ENCODE data around the gene MCM3.

Gene MCM3

DNA sequence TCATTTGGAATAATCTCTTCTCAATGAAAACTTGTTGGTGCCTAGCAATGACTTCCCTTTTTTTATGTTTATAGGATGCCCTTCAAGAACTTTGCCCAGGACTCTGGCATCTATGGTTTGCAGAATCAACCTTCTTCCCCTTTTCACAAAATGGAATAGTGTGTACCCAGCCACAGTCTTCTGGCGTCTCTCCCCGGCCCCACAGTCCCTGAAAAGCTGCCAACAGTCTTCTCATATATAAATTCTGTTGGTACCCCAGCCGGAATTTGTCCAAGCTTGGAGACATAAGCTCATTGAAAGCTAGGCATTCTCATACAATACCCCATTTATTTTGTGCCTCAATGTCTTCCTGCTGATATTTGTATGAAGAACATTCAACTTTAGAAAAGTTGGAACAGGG lies 26.4 kb upstream of the MCM3 start:
- TF ChIP-seq POLR2A (IDR thresholded peaks at IDR 0.05; ENCODE audit: low read depth, low read length) = no peak
- no peak for DNase-seq (ENCODE audit: insufficient read length, low spot score)
- no peak for FAIRE-seq

DNA sequence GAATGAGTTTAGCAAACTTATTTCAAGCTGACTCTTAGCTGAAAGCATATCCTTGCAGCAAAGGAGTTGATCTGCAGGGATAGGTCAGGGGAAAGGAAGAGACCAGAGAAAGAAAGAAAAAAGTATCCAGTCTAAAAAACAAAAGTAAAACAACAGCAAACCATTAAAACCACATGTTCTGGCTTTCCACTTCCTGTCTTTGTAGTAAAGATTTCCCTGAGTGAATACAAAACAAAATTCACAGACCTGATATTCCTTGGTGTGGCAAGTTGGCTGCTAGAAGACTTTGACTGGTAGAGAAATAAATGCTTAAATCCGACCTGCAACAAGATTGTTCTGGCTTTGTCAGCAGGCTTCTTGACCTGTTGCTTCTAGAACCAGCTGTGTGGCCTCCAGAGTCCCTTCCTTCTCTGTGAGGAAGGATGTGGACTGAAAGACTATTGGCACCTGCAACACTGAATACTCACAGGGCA lies 23.4 kb upstream of the MCM3 start:
- FAIRE-seq = no peak
- DNase-seq (ENCODE audit: insufficient read length, low spot score) = no peak
- no peak for TF ChIP-seq POLR2A (IDR thresholded peaks at IDR 0.05; ENCODE audit: low read depth, low read length)

DNA sequence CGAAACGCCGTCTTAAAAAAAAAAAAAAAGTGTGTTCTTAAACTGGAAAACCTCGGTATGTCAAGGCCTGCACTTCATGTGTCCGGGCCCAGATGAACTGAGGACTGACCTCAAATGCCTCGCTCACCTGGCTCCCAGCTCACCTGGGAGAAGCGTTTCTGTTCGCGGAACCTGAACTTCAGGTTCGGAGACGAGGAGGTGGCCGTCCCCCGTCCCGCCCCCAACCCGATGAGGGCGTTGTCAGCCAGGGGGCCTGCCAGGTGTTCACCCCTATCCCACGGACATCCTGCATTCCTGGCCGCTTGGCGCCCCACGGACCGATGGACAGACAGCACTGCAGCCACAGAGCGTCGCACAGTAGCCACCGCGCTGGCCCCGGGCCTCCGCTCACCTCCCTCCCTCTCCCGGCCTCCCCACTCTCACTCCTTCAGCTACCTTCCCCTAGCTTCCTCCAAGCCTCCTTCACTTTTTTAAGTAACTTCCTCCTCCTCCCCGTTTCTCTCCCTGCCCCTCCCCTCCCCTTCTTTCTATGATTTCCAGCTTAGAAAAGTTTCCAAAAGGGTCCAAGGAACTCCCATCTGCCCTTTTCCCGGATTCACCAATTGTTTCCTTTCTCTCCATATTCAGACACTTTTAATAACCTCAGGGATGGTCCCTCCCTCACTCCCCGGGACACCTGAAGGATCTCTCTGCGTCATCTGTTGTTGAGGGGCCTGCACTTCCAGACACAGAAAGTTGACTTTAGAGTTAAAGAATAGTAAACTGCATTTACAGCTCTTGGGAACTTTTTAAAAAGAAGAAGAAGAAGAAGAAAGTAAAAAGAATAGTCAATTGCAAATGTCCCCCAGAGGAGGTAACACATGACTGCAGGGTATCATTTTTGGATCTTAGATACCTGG lies 22.7 kb upstream of the MCM3 start:
- no peak for FAIRE-seq

DNA sequence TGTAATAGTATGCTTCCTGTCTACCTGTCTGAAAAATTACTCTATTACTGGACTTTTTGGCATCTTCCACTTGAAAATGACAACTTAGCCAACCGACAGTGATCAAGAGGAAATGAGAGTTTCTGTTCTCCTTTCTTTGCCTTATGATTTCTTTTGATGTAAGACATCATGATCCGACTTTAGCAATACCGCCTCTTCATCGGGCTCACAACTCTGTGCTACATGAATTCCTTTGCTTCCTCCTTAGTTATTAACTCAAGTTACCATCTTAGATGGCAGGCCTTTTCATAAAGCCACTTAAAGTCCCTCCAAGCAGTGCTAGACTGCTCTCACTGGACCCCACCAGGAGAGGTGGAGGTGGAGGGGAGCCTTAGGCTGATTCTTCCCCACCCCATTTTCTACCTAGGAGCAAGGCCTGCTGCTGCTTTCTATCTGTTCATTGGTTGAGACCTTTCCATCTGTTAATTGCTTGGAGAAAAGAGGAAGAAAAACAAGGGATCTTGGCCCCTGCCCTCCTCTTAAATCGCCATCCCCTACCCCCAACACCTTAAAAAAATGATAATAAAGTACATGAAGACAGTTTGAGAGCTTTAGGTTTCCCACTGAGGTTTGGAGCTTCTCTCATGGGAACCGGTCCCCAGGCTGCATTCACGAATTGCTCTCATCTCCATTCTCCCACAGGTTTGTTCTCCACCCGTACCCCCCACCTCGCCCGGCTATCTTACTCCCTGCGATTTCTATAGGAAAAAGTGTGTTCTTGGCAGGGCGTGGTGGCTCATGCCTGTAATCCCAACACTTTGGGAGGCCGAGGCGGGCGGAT lies 21.6 kb upstream of the MCM3 start:
- no peak for DNase-seq (ENCODE audit: insufficient read length, low spot score)
- FAIRE-seq = no peak
- TF ChIP-seq POLR2A (IDR thresholded peaks at IDR 0.05; ENCODE audit: low read depth, low read length) = no peak

More for the DNA sequence above, 22.7 kb upstream of the MCM3 start:
- no peak for TF ChIP-seq POLR2A (IDR thresholded peaks at IDR 0.05; ENCODE audit: low read depth, low read length)
- no peak for DNase-seq (ENCODE audit: insufficient read length, low spot score)

DNA sequence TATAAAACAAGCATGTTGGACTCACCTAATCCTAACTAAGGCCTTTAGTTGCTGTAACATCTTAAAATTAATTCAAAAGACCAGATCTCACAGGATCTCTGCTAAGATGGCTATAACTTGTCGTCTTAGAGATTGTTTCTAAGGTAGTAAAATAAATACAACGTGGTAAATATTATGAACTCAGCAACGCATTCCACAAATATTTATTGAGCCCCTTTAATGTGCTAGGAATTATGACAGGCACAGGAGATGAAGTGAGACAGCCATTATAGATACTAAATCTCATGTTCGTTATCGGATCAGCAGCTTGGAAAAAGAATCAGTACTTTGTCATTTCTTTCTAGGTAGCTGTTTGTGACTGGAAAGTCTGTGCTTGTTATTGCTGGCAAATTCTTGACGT lies 20.9 kb upstream of the MCM3 start:
- TF ChIP-seq POLR2A (IDR thresholded peaks at IDR 0.05; ENCODE audit: low read depth, low read length) = no peak
- DNase-seq (ENCODE audit: insufficient read length, low spot score) (no peak), FAIRE-seq (no peak)

DNA sequence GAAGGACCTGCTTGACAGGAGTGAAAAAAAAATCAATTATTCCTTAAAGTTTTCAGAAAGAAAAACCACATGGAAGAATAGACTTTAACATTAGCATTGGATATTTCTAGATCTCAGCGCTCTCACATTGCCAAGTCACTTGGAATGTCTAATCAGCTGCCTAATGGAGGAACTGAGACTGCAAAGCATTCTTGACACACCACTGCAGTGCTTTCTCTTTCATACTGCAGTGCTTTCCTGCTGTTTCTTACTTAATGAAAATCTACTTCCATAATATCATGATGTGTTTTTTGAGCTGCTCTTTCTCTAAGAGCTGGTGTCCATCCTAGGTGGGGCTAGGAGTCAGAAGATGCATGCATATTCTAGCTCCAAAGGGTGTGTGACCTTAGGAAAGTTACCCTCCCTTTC lies 20.4 kb upstream of the MCM3 start:
- FAIRE-seq = no peak
- no peak for TF ChIP-seq POLR2A (IDR thresholded peaks at IDR 0.05; ENCODE audit: low read depth, low read length)

DNA sequence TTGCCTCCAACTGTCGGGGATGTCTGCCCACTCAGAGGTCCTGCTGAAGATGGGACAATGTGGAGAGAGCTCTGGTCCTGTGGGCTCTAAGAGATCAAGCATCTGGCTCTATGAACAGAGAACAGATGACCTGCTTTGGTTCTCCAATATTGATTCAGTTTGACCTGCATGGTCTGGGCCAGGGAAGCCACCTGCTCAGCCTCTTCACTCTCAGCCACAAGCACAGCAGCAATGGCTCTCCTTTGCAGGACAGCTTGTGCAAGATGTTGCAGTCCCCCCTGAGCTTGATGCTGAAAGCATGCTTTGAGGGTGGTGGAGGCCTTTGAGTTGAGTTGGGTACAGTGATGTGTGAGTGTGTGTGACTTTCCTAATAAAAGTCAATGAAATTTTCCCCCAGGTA lies 18.6 kb upstream of the MCM3 start:
- FAIRE-seq (no peak), DNase-seq (ENCODE audit: insufficient read length, low spot score) (no peak)
- TF ChIP-seq POLR2A (IDR thresholded peaks at IDR 0.05; ENCODE audit: low read depth, low read length) = no peak

More for the DNA sequence above, 20.4 kb upstream of the MCM3 start:
- DNase-seq (ENCODE audit: insufficient read length, low spot score) = no peak

DNA sequence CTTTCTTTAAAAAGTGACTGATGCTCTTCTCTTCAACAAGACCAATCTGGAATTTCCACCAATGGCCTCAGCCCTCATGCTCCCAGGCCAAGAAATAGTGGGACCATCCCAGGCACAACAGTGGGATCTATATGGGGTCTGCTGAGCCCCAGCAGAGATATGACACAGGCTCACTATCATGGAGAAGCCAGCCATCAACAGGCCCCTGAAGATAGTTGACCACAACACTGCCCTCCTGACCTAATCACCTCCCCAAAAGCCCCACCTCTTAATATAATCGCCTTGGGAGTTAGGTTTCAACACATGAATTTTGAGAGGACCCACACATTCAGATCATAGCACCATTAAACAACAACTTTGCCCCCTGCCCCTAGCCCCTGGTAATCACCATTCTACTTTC lies 16.8 kb upstream of the MCM3 start:
- no peak for TF ChIP-seq POLR2A (IDR thresholded peaks at IDR 0.05; ENCODE audit: low read depth, low read length)
- FAIRE-seq (no peak), DNase-seq (ENCODE audit: insufficient read length, low spot score) (no peak)

DNA sequence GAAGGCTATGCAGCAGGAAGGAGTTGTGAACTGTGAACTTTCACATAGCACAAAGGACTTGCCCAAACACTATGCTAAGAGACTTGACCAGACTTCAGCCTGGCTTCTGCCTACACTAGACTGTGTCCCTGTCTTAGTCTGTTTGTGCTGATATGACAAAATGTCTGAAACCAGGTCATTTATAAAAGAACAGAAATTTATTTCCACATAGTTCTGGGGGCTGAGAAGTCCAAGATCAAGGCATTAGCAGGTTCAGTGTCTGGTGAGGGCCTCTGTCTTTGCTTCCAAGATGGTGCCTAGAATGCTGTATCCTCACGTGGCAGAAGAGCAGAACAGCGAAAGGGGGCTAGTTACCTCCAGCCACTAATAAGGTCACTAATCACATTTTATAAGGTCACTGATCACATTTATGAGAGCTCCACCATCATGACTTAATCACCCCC lies 16.0 kb upstream of the MCM3 start:
- no peak for TF ChIP-seq POLR2A (IDR thresholded peaks at IDR 0.05; ENCODE audit: low read depth, low read length)
- FAIRE-seq = no peak
- no peak for DNase-seq (ENCODE audit: insufficient read length, low spot score)

DNA sequence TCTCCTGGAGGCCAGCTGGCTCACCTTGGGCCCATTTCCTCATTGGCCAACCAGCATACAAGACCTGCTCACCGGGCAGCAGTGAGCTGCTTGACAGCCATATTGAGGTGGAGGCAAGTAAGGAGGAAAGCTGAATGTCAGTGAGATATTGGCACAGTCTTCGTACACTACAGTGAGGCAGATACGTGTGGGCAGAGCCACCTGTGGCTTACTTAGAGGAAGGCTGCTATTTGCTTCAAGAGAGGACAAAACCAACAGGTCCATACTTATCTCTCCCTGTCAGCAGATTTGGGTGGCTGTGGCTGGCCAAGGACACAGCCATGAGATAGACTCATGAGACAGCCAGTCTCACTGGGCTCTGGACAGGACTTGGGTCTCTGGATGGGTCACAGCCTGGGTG lies 15.1 kb upstream of the MCM3 start:
- no peak for TF ChIP-seq POLR2A (IDR thresholded peaks at IDR 0.05; ENCODE audit: low read depth, low read length)
- DNase-seq (ENCODE audit: insufficient read length, low spot score) (no peak), FAIRE-seq (no peak)

DNA sequence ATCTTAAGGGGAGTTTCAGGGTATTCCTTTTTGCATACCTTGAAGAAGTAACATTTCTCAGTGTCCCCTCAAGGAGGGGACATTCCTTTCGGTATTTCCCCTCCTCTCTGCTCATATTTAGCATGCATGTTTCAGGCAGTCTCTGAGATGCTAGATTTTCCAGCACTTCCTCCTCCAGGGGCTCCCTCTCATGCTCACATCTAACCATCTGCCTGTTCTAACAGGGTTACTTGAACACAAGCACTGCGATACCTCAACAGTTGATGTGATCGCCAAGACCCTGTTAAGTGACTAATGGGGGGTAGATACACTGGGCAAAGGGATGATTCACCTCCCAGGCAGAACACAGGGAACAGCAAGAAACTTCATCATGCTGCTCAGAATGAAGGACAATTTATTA lies 12.9 kb upstream of the MCM3 start:
- no peak for DNase-seq (ENCODE audit: insufficient read length, low spot score)
- TF ChIP-seq POLR2A (IDR thresholded peaks at IDR 0.05; ENCODE audit: low read depth, low read length) = no peak
- FAIRE-seq = no peak

DNA sequence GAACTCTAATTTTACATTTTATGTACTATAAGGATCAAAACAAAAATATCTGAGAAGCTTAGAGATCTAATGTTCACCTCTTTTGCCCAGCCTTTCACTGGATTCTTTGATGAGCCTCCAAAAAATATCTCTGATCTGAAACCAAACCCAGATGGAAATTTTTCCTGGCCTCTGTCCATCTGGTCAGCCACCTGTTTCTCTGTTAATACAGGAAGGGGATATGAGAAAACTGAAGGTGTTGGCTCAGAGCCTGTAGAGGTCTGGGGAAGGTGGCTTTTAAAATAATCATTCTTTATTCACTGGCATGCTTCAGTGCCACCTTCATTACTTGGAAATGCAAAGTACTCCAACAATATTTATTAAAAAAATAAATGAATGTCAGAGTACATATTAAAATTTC lies 8.5 kb upstream of the MCM3 start:
- DNase-seq (ENCODE audit: insufficient read length, low spot score) = no peak
- FAIRE-seq = no peak

DNA sequence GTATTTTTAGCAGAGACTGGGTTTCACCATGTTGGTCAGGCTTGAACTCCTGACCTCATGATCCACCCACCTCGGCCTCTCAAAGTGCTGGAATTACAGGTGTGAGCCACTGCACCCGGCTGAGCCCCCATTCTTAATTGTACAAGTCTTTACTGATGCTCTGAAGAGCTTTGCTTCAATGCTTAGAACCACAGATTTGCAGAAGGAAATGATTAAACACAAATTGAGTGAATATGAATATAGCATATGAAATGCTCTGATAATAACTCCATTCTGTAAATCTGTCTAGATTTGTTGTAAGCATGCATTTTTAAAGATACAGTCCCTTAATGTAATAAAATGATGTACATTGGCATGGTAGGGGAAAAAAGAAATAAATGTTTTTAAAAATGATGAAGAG lies 4.3 kb upstream of the MCM3 start:
- no peak for DNase-seq (ENCODE audit: insufficient read length, low spot score)
- TF ChIP-seq POLR2A (IDR thresholded peaks at IDR 0.05; ENCODE audit: low read depth, low read length) = no peak
- no peak for FAIRE-seq

More for the DNA sequence above, 8.5 kb upstream of the MCM3 start:
- no peak for TF ChIP-seq POLR2A (IDR thresholded peaks at IDR 0.05; ENCODE audit: low read depth, low read length)

DNA sequence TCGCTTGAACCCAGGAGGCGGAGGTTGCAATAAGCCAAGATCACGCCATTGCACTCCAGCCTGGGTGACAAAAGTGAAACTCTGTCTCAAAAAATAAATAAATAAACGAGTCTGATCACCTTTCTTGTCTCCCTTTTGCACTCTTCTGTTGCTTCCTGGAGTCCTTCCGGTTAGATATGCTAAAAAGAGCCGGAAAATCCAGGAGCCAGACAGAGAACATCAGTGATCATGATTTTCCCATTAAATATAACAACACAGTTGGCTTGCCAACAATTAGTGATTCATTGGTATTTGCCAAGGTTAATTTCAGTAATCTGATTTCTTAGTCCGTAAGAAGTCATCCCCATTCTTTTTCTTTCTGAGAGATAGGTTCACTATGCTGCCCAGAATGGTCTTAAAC lies 3.7 kb upstream of the MCM3 start:
- DNase-seq (ENCODE audit: insufficient read length, low spot score) = no peak
- no peak for FAIRE-seq
- no peak for TF ChIP-seq POLR2A (IDR thresholded peaks at IDR 0.05; ENCODE audit: low read depth, low read length)

Measured in H54 (cell line).